ENCODE data around the gene TRAPPC4.
"Not testable (repeated sequence)": the region's sequence is repeated elsewhere in the genome, so short reads cannot be mapped to it uniquely, and the experiment has no call there.

The TRAPPC4 gene

GRCh38 chr11:119034813-119035212 lies 16.2 kb downstream of the TRAPPC4 start:
- no peak for DNase-seq

- DNase-seq: no peak
Measured at GRCh38 chr11:119038884-119039283, 20.3 kb downstream of the TRAPPC4 start.

- not testable (repeated sequence) for DNase-seq
Measured at GRCh38 chr11:119039471-119039870, 20.9 kb downstream of the TRAPPC4 start.

- no peak for DNase-seq
Measured at GRCh38 chr11:119041821-119042514, 23.4 kb downstream of the TRAPPC4 start.

- DNase-seq: no peak
Measured at GRCh38 chr11:119042927-119043326, 24.4 kb downstream of the TRAPPC4 start.

- DNase-seq: no peak
Measured at GRCh38 chr11:119044708-119045107, 26.1 kb downstream of the TRAPPC4 start.

- DNase-seq: no peak
Measured at GRCh38 chr11:119046489-119046888, 27.9 kb downstream of the TRAPPC4 start.

- no peak for DNase-seq
Measured at GRCh38 chr11:119047205-119047604, 28.6 kb downstream of the TRAPPC4 start.

GRCh38 chr11:119048644-119049043 lies 30.1 kb downstream of the TRAPPC4 start:
- DNase-seq: no peak

- DNase-seq: no peak
Measured at GRCh38 chr11:119049081-119049480, 30.5 kb downstream of the TRAPPC4 start.

GRCh38 chr11:119051440-119052162 lies 33.0 kb downstream of the TRAPPC4 start:
- DNase-seq: no peak

GRCh38 chr11:119052163-119052814 lies 33.7 kb downstream of the TRAPPC4 start:
- no peak for DNase-seq

- DNase-seq: no peak
Measured at GRCh38 chr11:119054418-119054817, 35.9 kb downstream of the TRAPPC4 start.

GRCh38 chr11:119055901-119056300 lies 37.3 kb downstream of the TRAPPC4 start:
- DNase-seq: no peak

- no peak for DNase-seq
Measured at GRCh38 chr11:119056421-119056999, 37.9 kb downstream of the TRAPPC4 start.

GRCh38 chr11:119057000-119057769 lies 38.6 kb downstream of the TRAPPC4 start, which contains the start of gene HYOU1:
Gene HYOU1 (minus strand): TSS chr11:119057205. CDS start chr11:119056160, 1,045 bp downstream.
- DNase-seq: peak; percentile 85

GRCh38 chr11:119059128-119059527 lies 40.6 kb downstream of the TRAPPC4 start:
- not testable (repeated sequence) for DNase-seq

- DNase-seq: no peak
Measured at GRCh38 chr11:119061256-119061655, 42.7 kb downstream of the TRAPPC4 start.

GRCh38 chr11:119062779-119063178 lies 44.2 kb downstream of the TRAPPC4 start:
- no peak for DNase-seq

GRCh38 chr11:119065369-119065768 lies 46.8 kb downstream of the TRAPPC4 start:
- no peak for DNase-seq

- peak; percentile 57 for DNase-seq
Measured at GRCh38 chr11:119067371-119068222, 49.0 kb downstream of the TRAPPC4 start, which contains the start of gene VPS11. Gene VPS11 (plus strand): TSS chr11:119067818. CDS start chr11:119067824, 6 bp downstream.

Measured in cortex of kidney (tissue), 1 donor.